SK-N-SH (cell line): ENCODE results near the gene ZNF569. TPM values are rescaled to one million over a fixed set of nuclear protein-coding genes. Genes with fewer than 3 reads are reported as not detected.

Experiments
- CTCF ChIA-PET: fragments of 300-600, 350-600 bp; formaldehyde crosslinking; extraction: SDS; loops from one replicate; lab custom pipeline; 2021; lab: Yijun Ruan, JAX
- POLR2A ChIA-PET: fragments of 350-600 bp; sonication (Branson Sonifier 250); formaldehyde crosslinking; extraction: SDS; loops from one replicate; lab custom pipeline; 2020; ENCODE audit warnings: antibody characterized with exemption, inconsistent platforms; lab: Yijun Ruan, JAX
- DNase-seq: peaks from one replicate; pipeline ENCODE4 v3.0.0; 2012
- H2AFZ ChIP-seq: fragments of 200-600 bp; sonication (generic); 2 replicates; pipeline ENCODE4 v1.8.1; 2016; ENCODE audit warnings: antibody characterized with exemption, mild to moderate bottlenecking, low read depth
- H3F3A ChIP-seq: fragments of 200-600 bp; sonication (generic); replicated peaks from 2 replicates; pipeline ENCODE3; 2016; ENCODE audit warnings: antibody characterized with exemption, mild to moderate bottlenecking; ENCODE audit not compliant: insufficient read depth
- H3K27ac ChIP-seq, 2 experiments: fragments of 200-500 bp in 1 of 2; fragments of 200-600 bp in 1 of 2; sonication (Bioruptor generic) in 1 of 2; sonication (generic), shearing (Covaris generic) in 1 of 2; 2 replicates each; pipeline versions ENCODE4 v1.5.1 to v1.6.1; 2014 to 2016; ENCODE audit warnings: low read depth in 2 of 2, inconsistent platforms in 1 of 2, low read length in 1 of 2, mild to moderate bottlenecking in 1 of 2, mixed read lengths in 1 of 2
- H3K27me3 ChIP-seq: fragments of 200-600 bp; sonication (generic), shearing (Covaris generic); 2 replicates; pipeline ENCODE4 v1.6.1; 2016; ENCODE audit warnings: mixed run types; ENCODE audit not compliant: insufficient read depth
- H3K36me3 ChIP-seq, 2 experiments: fragments of 200-500 bp in 1 of 2; fragments of 200-600 bp in 1 of 2; sonication (Bioruptor generic) in 1 of 2; sonication (generic) in 1 of 2; replicated peaks in 1 of 2; 2 replicates each; pipeline versions ENCODE3 to v1.5.1; 2014 to 2016; ENCODE audit warnings: low read length in 1 of 2, mild to moderate bottlenecking in 1 of 2; ENCODE audit not compliant: insufficient read depth in 2 of 2, control insufficient read depth in 1 of 2
- H3K4me1 ChIP-seq, 2 experiments: fragments of 200-500 bp in 1 of 2; fragments of 200-600 bp in 1 of 2; sonication (Bioruptor generic) in 1 of 2; sonication (generic), shearing (Covaris generic) in 1 of 2; 2 replicates each; pipeline versions ENCODE4 v1.5.1 to v1.6.1; 2014 to 2016; ENCODE audit warnings: low read depth in 1 of 2, low read length in 1 of 2, mixed run types in 1 of 2; ENCODE audit not compliant: insufficient read depth in 2 of 2, control insufficient read depth in 1 of 2
- H3K4me2 ChIP-seq: fragments of 200-600 bp; sonication (generic), shearing (Covaris generic); 2 replicates; pipeline ENCODE4 v1.6.1; 2017; ENCODE audit warnings: mixed run types
- H3K4me3 ChIP-seq, 2 experiments: fragments of 200-500 bp in 1 of 2; fragments of 200-600 bp in 1 of 2; sonication (Bioruptor generic) in 1 of 2; sonication (generic), shearing (Covaris generic) in 1 of 2; 2 replicates each; pipeline versions ENCODE4 v1.5.1 to v1.8.1; 2014 to 2016; ENCODE audit warnings: low read depth in 2 of 2, inconsistent platforms in 1 of 2, low read length in 1 of 2, mild to moderate bottlenecking in 1 of 2, mixed read lengths in 1 of 2, moderate library complexity in 1 of 2
- H3K79me2 ChIP-seq: fragments of 200-600 bp; sonication (generic); 2 replicates; pipeline ENCODE4 v1.8.1; 2017; ENCODE audit warnings: mild to moderate bottlenecking; ENCODE audit not compliant: insufficient read depth
- H3K9ac ChIP-seq: fragments of 200-600 bp; sonication (generic); 2 replicates; pipeline ENCODE4 v1.6.1; 2017; ENCODE audit warnings: mixed run types
- H3K9me2 ChIP-seq: fragments of 200-600 bp; sonication (generic); 2 replicates; pipeline ENCODE4 v1.6.1; 2017; ENCODE audit warnings: mixed run types
- H3K9me3 ChIP-seq: fragments of 200-600 bp; sonication (generic); 2 replicates; pipeline ENCODE4 v1.6.1; 2017; ENCODE audit warnings: mixed run types, mild to moderate bottlenecking, moderate library complexity
- H4K20me1 ChIP-seq: fragments of 200-600 bp; sonication (generic); 2 replicates; pipeline ENCODE4 v1.6.1; 2017; ENCODE audit warnings: mild to moderate bottlenecking, mixed run types; ENCODE audit not compliant: insufficient read depth
- EP300 ChIP-seq, 2 experiments: IDR thresholded peaks; 2 replicates each; pipeline versions ENCODE4 v1.4.0 to v1.6.1; 2012; ENCODE audit warnings: borderline replicate concordance in 1 of 2, low read depth in 1 of 2, low read length in 1 of 2
- FOSL2 ChIP-seq: IDR thresholded peaks from 2 replicates; pipeline ENCODE4 v1.4.0; 2012; ENCODE audit warnings: low read depth, mild to moderate bottlenecking, moderate library complexity, borderline replicate concordance
- RCOR1 ChIP-seq: fragments of 150-350 bp; IDR thresholded peaks from 2 replicates; pipeline ENCODE4 v1.6.1; 2017; ENCODE audit warnings: antibody characterized with exemption, low read length
- TEAD4 ChIP-seq: IDR thresholded peaks from 2 replicates; pipeline ENCODE4 v1.4.0; 2012; ENCODE audit warnings: mild to moderate bottlenecking, borderline replicate concordance; ENCODE audit not compliant: insufficient read depth
- WGBS: methylation state at CpG from one replicate; pipeline ENCODE4 v1.1.6; 2017; ENCODE audit warnings: low lambda C conversion rate; 5-methylcytosine and 5-hydroxymethylcytosine counted together
- polyA plus RNA-seq, 3 experiments: library from polyadenylated mRNA; depleted of rRNA; stranded (reverse); fragments of >200 nt; gene quantifications; 2 replicates each; pipeline ENCODE4 v1.2.3, GENCODE V29; 2012
- TF ChIP-seq, protein P1 (sequence below): fragments of 150-350 bp; IDR thresholded peaks from 2 replicates; pipeline ENCODE4 v1.6.1; 2016; ENCODE audit warnings: mild to moderate bottlenecking, low read depth, low read length
- TF ChIP-seq, protein P2 (sequence below): IDR thresholded peaks from 2 replicates; pipeline ENCODE4 v1.4.0; 2012; ENCODE audit warnings: low read depth, borderline replicate concordance
- TF ChIP-seq, protein P3 (sequence below): IDR thresholded peaks from 2 replicates; pipeline ENCODE4 v1.4.0; 2012; ENCODE audit warnings: low read depth
- TF ChIP-seq, protein P4 (sequence below): fragments of 200-600 bp; sonication (generic); IDR thresholded peaks from 2 replicates; pipeline ENCODE4 v1.6.1; 2017; ENCODE audit warnings: antibody characterized with exemption, mild to moderate bottlenecking, moderate library complexity

The ZNF569 gene
- polyA plus RNA-seq, 1 of the 3 experiments (the other 2 are of a cell fraction), result 2.0 TPM

DNA sequence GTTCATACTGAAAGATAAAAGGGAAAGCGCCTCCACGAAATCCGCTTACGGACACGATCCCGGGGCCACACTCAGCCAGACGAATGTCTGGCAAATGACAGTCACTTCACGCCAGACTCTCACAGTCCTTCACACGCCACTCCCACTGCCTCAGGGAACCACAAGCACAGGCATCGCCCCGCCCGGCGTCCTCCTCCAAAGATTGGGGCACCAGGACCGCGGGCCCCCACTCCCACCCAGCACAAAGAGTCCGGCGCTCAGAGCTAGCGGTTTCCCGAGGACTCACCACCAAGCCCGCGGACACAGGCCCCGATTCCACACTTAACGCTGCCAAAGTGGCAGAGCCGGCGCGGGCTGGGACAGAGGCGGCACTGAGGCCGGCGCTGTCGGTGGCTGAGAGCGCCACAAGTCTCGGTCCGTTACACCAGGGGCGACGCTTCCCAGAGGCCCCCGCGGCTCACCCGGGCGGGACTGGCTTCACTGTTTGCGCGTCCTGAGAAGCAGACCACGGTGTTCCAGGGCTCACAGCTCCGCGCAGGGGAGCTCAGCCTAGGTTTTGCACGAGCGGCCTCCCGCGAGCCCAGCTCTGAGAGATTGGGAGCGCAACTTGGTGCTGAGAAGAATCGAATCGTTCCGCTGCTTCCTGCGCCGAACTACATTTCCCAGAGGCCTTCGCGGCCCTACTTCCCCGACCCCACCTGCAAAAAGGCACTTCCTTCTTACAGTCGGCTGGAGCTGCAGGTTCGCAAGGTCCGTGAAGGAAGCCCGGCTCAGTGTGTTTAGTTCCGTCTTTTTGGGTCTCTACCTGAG lies at the start of gene ZNF569 (continued):
- TF ChIP-seq, protein P1, sequence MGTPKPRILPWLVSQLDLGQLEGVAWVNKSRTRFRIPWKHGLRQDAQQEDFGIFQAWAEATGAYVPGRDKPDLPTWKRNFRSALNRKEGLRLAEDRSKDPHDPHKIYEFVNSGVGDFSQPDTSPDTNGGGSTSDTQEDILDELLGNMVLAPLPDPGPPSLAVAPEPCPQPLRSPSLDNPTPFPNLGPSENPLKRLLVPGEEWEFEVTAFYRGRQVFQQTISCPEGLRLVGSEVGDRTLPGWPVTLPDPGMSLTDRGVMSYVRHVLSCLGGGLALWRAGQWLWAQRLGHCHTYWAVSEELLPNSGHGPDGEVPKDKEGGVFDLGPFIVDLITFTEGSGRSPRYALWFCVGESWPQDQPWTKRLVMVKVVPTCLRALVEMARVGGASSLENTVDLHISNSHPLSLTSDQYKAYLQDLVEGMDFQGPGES, result no peak
- TF ChIP-seq, protein P2, sequence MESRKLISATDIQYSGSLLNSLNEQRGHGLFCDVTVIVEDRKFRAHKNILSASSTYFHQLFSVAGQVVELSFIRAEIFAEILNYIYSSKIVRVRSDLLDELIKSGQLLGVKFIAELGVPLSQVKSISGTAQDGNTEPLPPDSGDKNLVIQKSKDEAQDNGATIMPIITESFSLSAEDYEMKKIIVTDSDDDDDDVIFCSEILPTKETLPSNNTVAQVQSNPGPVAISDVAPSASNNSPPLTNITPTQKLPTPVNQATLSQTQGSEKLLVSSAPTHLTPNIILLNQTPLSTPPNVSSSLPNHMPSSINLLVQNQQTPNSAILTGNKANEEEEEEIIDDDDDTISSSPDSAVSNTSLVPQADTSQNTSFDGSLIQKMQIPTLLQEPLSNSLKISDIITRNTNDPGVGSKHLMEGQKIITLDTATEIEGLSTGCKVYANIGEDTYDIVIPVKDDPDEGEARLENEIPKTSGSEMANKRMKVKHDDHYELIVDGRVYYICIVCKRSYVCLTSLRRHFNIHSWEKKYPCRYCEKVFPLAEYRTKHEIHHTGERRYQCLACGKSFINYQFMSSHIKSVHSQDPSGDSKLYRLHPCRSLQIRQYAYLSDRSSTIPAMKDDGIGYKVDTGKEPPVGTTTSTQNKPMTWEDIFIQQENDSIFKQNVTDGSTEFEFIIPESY, result no peak; the same call in 1 of the 2 replicates
- TF ChIP-seq RCOR1 (peak; percentile 53; the same call in 1 of the 2 replicates), EP300 (IDR thresholded peaks at IDR 0.05; ENCODE audit: borderline replicate concordance in 1 of 2, low read depth in 1 of 2, low read length in 1 of 2) (no peak), TEAD4 (no peak)
- TF ChIP-seq, protein P3, sequence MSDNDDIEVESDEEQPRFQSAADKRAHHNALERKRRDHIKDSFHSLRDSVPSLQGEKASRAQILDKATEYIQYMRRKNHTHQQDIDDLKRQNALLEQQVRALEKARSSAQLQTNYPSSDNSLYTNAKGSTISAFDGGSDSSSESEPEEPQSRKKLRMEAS, result peak; percentile 84
- TF ChIP-seq, protein P4, sequence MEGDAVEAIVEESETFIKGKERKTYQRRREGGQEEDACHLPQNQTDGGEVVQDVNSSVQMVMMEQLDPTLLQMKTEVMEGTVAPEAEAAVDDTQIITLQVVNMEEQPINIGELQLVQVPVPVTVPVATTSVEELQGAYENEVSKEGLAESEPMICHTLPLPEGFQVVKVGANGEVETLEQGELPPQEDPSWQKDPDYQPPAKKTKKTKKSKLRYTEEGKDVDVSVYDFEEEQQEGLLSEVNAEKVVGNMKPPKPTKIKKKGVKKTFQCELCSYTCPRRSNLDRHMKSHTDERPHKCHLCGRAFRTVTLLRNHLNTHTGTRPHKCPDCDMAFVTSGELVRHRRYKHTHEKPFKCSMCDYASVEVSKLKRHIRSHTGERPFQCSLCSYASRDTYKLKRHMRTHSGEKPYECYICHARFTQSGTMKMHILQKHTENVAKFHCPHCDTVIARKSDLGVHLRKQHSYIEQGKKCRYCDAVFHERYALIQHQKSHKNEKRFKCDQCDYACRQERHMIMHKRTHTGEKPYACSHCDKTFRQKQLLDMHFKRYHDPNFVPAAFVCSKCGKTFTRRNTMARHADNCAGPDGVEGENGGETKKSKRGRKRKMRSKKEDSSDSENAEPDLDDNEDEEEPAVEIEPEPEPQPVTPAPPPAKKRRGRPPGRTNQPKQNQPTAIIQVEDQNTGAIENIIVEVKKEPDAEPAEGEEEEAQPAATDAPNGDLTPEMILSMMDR, result no peak
- TF ChIP-seq, all 33 proteins: peak for 12

DNA sequence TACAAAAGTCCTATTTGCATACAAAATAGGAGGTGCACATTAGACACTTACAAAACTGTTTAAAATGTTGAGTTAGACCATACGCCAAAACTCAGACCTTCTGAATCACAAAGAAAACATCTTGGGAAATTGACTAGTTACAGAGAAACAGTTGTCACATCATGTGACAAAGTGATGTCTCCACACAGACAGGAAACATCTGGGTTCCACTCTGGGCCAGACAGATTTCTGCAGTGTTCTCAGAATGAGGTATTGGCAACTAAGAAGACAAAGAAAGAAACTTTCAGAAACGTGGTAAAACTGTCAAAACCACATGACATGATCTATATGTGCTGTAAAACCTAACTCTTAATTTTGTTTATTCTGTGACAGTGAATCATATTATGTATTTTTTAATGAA lies 46.2 kb upstream of the ZNF569 start:
- H3F3A ChIP-seq, result no peaks in the 10 kb centered on the region
- no peaks in the 10 kb centered on the region for H4K20me1 ChIP-seq
- ChIA-PET POLR2A (no interaction called here), CTCF (no interaction called here)
- no peak overlapping the region for H3K4me3 ChIP-seq
- no peaks in the 10 kb centered on the region for H3K9me3 ChIP-seq
- H3K79me2 ChIP-seq, result no peaks in the 10 kb centered on the region; the same call in 1 of the 2 replicates
- no peaks in the 10 kb centered on the region for H3K4me1 ChIP-seq
- H3K27ac ChIP-seq, result no peak overlapping the region
- H3K36me3 ChIP-seq, result peaks cover 23 to 44% of the 10 kb centered on the region in 2 experiments
- no peak for TF ChIP-seq FOSL2
- no peak overlapping the region for H3K4me2 ChIP-seq
- no peaks in the 10 kb centered on the region for H3K9me2 ChIP-seq
- no peak overlapping the region for H2AFZ ChIP-seq
- no peaks in the 10 kb centered on the region for H3K27me3 ChIP-seq
- H3K9ac ChIP-seq, result no peak overlapping the region
- no peak for DNase-seq
- 66% methylated on average over 2 of the region's 2 CpGs for WGBS
